ENCODE results near the gene INMT. TPM values are rescaled to one million over a fixed set of nuclear protein-coding genes. Genes with fewer than 3 reads are reported as not detected.

Gene INMT
- total RNA-seq, 1 donor from 2014 or later, result 35.5 TPM

- Histone ChIP-seq H3K9ac (ENCODE audit: low read depth in 1 of 3, low read length in 3 of 3) (no peak overlapping the region), H3K9me3 (ENCODE audit: control insufficient read depth in 3 of 3, low read length in 3 of 3) (no peaks in the 10 kb centered on the region), H3K27me3 (ENCODE audit: control insufficient read depth in 3 of 3, insufficient read depth in 3 of 3, low read length in 3 of 3) (peaks cover 0 to 26% (median 0%) of the 10 kb centered on the region in 3 donors), H3K27ac (ENCODE audit: low read depth, low read length) (no peak overlapping the region), H3K36me3 (ENCODE audit: control insufficient read depth in 3 of 3, insufficient read depth in 3 of 3, low read length in 3 of 3) (no peaks in the 10 kb centered on the region), H3K4me1 (ENCODE audit: control insufficient read depth in 3 of 3, insufficient read depth in 3 of 3, low read length in 3 of 3) (peaks cover 0 to 10% (median 0%) of the 10 kb centered on the region in 3 donors), H3K4me3 (ENCODE audit: low read length in 3 of 3) (no peak overlapping the region)
These were observed 18.2 kb upstream of the INMT start for GRCh38 chr7:30733691-30734090.

DNA sequence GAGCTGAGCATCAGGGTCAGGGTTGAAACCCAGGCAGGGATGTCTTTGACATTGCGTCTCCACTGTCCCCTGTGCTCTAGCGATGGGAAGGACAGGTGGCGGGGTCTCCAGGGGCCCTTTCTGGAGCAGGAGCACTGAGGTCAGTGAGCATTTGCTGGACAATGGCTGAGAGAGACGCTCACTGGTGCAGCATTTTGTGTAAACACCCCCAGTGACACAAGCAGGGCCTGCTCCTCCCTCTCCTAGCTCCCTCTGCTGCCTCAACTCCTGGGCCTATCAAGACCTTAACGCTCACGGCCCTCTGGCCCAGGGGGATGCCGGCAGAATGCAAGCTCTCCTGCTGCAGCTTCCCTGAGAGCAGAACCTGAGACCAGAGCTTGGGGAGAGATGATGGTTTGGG, 17.4 kb upstream of the INMT start:
- no peak overlapping the region for H3K4me3 ChIP-seq (ENCODE audit: low read length in 3 of 3)
- no peak overlapping the region for H3K9ac ChIP-seq (ENCODE audit: low read depth in 1 of 3, low read length in 3 of 3)
- H3K4me1 ChIP-seq (ENCODE audit: control insufficient read depth in 3 of 3, insufficient read depth in 3 of 3, low read length in 3 of 3), result peaks cover 0 to 7% (median 0%) of the 10 kb centered on the region in 3 donors
- no peaks in the 10 kb centered on the region for H3K36me3 ChIP-seq (ENCODE audit: control insufficient read depth in 3 of 3, insufficient read depth in 3 of 3, low read length in 3 of 3)
- no peaks in the 10 kb centered on the region for H3K9me3 ChIP-seq (ENCODE audit: control insufficient read depth in 3 of 3, low read length in 3 of 3)
- peaks cover 0 to 26% (median 0%) of the 10 kb centered on the region in 3 donors for H3K27me3 ChIP-seq (ENCODE audit: control insufficient read depth in 3 of 3, insufficient read depth in 3 of 3, low read length in 3 of 3)
- H3K27ac ChIP-seq (ENCODE audit: low read depth, low read length), result no peak overlapping the region

GRCh38 chr7:30735631-30736030, 16.3 kb upstream of the INMT start:
- H3K9ac ChIP-seq (ENCODE audit: low read depth in 1 of 3, low read length in 3 of 3), result no peak overlapping the region
- H3K4me3 ChIP-seq (ENCODE audit: low read length in 3 of 3), result no peak overlapping the region
- H3K27me3 ChIP-seq (ENCODE audit: control insufficient read depth in 3 of 3, insufficient read depth in 3 of 3, low read length in 3 of 3), result peaks cover 0 to 24% (median 0%) of the 10 kb centered on the region in 3 donors
- no peak overlapping the region for H3K27ac ChIP-seq (ENCODE audit: low read depth, low read length)
- no peaks in the 10 kb centered on the region for H3K9me3 ChIP-seq (ENCODE audit: control insufficient read depth in 3 of 3, low read length in 3 of 3)
- peaks cover 0 to 5% (median 1%) of the 10 kb centered on the region in 3 donors for H3K4me1 ChIP-seq (ENCODE audit: control insufficient read depth in 3 of 3, insufficient read depth in 3 of 3, low read length in 3 of 3)
- H3K36me3 ChIP-seq (ENCODE audit: control insufficient read depth in 3 of 3, insufficient read depth in 3 of 3, low read length in 3 of 3), result no peaks in the 10 kb centered on the region

DNA sequence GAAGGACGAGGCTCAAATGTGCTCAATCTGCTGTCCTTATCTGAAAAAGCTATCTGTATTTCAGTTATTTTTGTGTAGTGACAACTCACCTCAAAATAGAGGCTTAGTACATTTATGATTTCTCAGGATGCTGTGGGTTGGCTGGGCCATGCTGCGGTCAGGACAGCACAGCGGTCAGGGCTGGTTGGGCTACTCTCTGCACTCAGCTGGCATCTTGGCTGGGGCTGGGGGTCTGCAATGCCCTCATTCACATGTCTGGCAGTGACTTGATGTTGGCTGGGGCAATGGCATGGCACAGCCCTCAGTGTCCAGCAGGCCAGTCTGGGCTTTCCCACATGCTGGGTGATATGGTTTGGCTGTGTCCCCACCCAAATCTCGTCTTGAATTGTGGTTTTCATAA, 15.6 kb upstream of the INMT start:
- Histone ChIP-seq H3K4me3 (ENCODE audit: low read length in 3 of 3) (no peak overlapping the region), H3K27ac (ENCODE audit: low read depth, low read length) (no peak overlapping the region), H3K27me3 (ENCODE audit: control insufficient read depth in 3 of 3, insufficient read depth in 3 of 3, low read length in 3 of 3) (peaks cover 0 to 17% (median 0%) of the 10 kb centered on the region in 3 donors), H3K36me3 (ENCODE audit: control insufficient read depth in 3 of 3, insufficient read depth in 3 of 3, low read length in 3 of 3) (no peaks in the 10 kb centered on the region), H3K9ac (ENCODE audit: low read depth in 1 of 3, low read length in 3 of 3) (no peak overlapping the region), H3K9me3 (ENCODE audit: control insufficient read depth in 3 of 3, low read length in 3 of 3) (no peaks in the 10 kb centered on the region), H3K4me1 (ENCODE audit: control insufficient read depth in 3 of 3, insufficient read depth in 3 of 3, low read length in 3 of 3) (peaks cover 0 to 6% (median 2%) of the 10 kb centered on the region in 3 donors)

- H3K9me3 ChIP-seq (ENCODE audit: control insufficient read depth in 3 of 3, low read length in 3 of 3), result no peaks in the 10 kb centered on the region
- peaks cover 0 to 12% (median 0%) of the 10 kb centered on the region in 3 donors for H3K27me3 ChIP-seq (ENCODE audit: control insufficient read depth in 3 of 3, insufficient read depth in 3 of 3, low read length in 3 of 3)
- peaks cover 0 to 6% (median 2%) of the 10 kb centered on the region in 3 donors for H3K4me1 ChIP-seq (ENCODE audit: control insufficient read depth in 3 of 3, insufficient read depth in 3 of 3, low read length in 3 of 3)
- no peak overlapping the region for H3K27ac ChIP-seq (ENCODE audit: low read depth, low read length)
- no peak overlapping the region for H3K9ac ChIP-seq (ENCODE audit: low read depth in 1 of 3, low read length in 3 of 3)
- H3K36me3 ChIP-seq (ENCODE audit: control insufficient read depth in 3 of 3, insufficient read depth in 3 of 3, low read length in 3 of 3), result no peaks in the 10 kb centered on the region
- no peak overlapping the region for H3K4me3 ChIP-seq (ENCODE audit: low read length in 3 of 3)
These were observed 13.7 kb upstream of the INMT start for GRCh38 chr7:30738026-30738915.

- Histone ChIP-seq H3K36me3 (ENCODE audit: control insufficient read depth in 3 of 3, insufficient read depth in 3 of 3, low read length in 3 of 3) (no peaks in the 10 kb centered on the region), H3K9me3 (ENCODE audit: control insufficient read depth in 3 of 3, low read length in 3 of 3) (no peaks in the 10 kb centered on the region), H3K4me1 (ENCODE audit: control insufficient read depth in 3 of 3, insufficient read depth in 3 of 3, low read length in 3 of 3) (peaks cover 0 to 6% (median 2%) of the 10 kb centered on the region in 3 donors), H3K4me3 (ENCODE audit: low read length in 3 of 3) (no peak overlapping the region), H3K9ac (ENCODE audit: low read depth in 1 of 3, low read length in 3 of 3) (no peak overlapping the region), H3K27ac (ENCODE audit: low read depth, low read length) (no peak overlapping the region), H3K27me3 (ENCODE audit: control insufficient read depth in 3 of 3, insufficient read depth in 3 of 3, low read length in 3 of 3) (peaks cover 0 to 1% (median 0%) of the 10 kb centered on the region in 3 donors)
These were observed 12.2 kb upstream of the INMT start for GRCh38 chr7:30739691-30740090.

DNA sequence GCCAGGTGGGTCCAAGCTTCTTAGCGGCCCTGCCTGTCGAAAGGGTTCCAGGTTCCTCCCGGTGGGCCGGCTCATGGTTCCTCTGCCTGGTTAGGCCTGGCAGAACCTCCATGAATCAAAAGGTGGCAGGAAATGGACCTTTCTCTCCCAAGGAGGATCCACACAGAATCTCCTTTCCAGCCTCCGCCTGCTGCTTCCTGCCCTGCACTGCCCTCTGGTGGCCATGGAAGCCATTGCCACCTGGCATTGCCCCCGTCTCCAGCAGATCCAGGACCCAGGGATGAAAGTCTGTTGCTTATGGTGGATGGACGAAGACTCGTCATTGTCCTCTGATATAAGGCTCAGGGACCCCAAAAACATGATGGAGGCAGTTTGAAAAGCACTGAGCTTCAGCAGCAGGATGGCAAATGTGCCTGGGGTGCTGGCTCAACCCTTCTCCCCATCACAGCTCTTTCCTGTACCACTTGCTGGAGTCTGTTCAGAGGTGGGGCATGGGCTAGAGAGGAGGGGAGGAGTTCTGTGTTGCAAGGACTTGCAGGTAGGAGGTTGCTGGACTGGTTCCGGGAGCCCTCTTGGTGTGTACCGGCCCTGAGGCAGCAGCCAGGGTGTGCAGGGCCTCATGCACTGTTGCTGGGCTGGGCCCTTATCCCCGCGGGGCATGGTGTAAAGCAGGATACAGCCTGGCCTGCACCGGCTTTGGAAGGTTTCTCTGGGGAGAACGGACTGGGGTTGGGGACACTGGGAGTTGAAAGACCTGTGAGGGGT, 11.3 kb upstream of the INMT start:
- peaks cover 2 to 9% (median 8%) of the 10 kb centered on the region in 3 donors for H3K4me1 ChIP-seq (ENCODE audit: control insufficient read depth in 3 of 3, insufficient read depth in 3 of 3, low read length in 3 of 3)
- H3K9me3 ChIP-seq (ENCODE audit: control insufficient read depth in 3 of 3, low read length in 3 of 3), result no peaks in the 10 kb centered on the region
- no peak overlapping the region for H3K4me3 ChIP-seq (ENCODE audit: low read length in 3 of 3)
- H3K27ac ChIP-seq (ENCODE audit: low read depth, low read length), result no peak overlapping the region
- H3K9ac ChIP-seq (ENCODE audit: low read depth in 1 of 3, low read length in 3 of 3), result no peak overlapping the region
- H3K27me3 ChIP-seq (ENCODE audit: control insufficient read depth in 3 of 3, insufficient read depth in 3 of 3, low read length in 3 of 3), result no peaks in the 10 kb centered on the region
- H3K36me3 ChIP-seq (ENCODE audit: control insufficient read depth in 3 of 3, insufficient read depth in 3 of 3, low read length in 3 of 3), result no peaks in the 10 kb centered on the region

DNA sequence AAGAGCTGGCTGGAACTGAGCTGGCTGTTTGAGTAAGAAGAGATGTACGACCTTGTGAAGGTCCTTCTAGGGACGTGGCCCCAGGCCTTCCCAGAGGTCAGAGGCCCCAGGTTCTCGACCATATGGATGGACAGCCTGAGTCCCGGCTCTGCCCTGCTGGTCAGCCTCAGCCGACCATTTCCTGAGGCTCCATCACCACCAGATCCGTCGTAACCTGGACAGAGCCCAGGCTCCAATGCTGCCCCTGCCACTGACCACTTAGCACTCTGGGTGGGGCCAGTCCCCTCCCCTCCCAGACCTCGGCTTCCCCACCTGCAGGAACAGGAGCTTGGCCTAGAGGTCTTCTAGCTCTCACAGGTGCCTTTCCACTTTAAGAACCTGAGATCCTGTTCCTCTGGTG, 10.6 kb upstream of the INMT start:
- H3K4me3 ChIP-seq (ENCODE audit: low read length in 3 of 3), result no peak overlapping the region

GRCh38 chr7:30743371-30744074, 8.4 kb upstream of the INMT start:
- no peaks in the 10 kb centered on the region for H3K9me3 ChIP-seq (ENCODE audit: control insufficient read depth in 3 of 3, low read length in 3 of 3)
- H3K36me3 ChIP-seq (ENCODE audit: control insufficient read depth in 3 of 3, insufficient read depth in 3 of 3, low read length in 3 of 3), result no peaks in the 10 kb centered on the region
- no peaks in the 10 kb centered on the region for H3K27me3 ChIP-seq (ENCODE audit: control insufficient read depth in 3 of 3, insufficient read depth in 3 of 3, low read length in 3 of 3)
- H3K27ac ChIP-seq (ENCODE audit: low read depth, low read length), result no peak overlapping the region
- H3K9ac ChIP-seq (ENCODE audit: low read depth in 1 of 3, low read length in 3 of 3), result no peak overlapping the region
- no peak overlapping the region for H3K4me3 ChIP-seq (ENCODE audit: low read length in 3 of 3)
- H3K4me1 ChIP-seq (ENCODE audit: control insufficient read depth in 3 of 3, insufficient read depth in 3 of 3, low read length in 3 of 3), result peaks cover 2 to 9% (median 9%) of the 10 kb centered on the region in 3 donors

More for the DNA sequence above, 10.6 kb upstream of the INMT start:
- H3K36me3 ChIP-seq (ENCODE audit: control insufficient read depth in 3 of 3, insufficient read depth in 3 of 3, low read length in 3 of 3), result no peaks in the 10 kb centered on the region
- H3K27ac ChIP-seq (ENCODE audit: low read depth, low read length), result no peak overlapping the region
- no peaks in the 10 kb centered on the region for H3K9me3 ChIP-seq (ENCODE audit: control insufficient read depth in 3 of 3, low read length in 3 of 3)
- H3K9ac ChIP-seq (ENCODE audit: low read depth in 1 of 3, low read length in 3 of 3), result no peak overlapping the region
- no peaks in the 10 kb centered on the region for H3K27me3 ChIP-seq (ENCODE audit: control insufficient read depth in 3 of 3, insufficient read depth in 3 of 3, low read length in 3 of 3)
- H3K4me1 ChIP-seq (ENCODE audit: control insufficient read depth in 3 of 3, insufficient read depth in 3 of 3, low read length in 3 of 3), result peaks cover 2 to 9% (median 9%) of the 10 kb centered on the region in 3 donors
